Transverse colon (tissue), 4 donors: ENCODE measurements around the gene MAP1LC3A. TPM values are rescaled to one million over a fixed set of nuclear protein-coding genes. Genes with fewer than 3 reads are reported as not detected.

Experiments
- DNase-seq: peaks from one replicate; pipeline ENCODE4 v3.0.0-alpha.2; 2019
- H3K27ac ChIP-seq, 4 donors: fragments of 200-600 bp; sonication (generic); 2 replicates each; pipeline ENCODE4 v1.5.1; 2016 to 2018; ENCODE audit warnings: inconsistent platforms in 4 of 4
- H3K27me3 ChIP-seq: fragments of 200-600 bp; sonication (generic); 2 replicates; pipeline ENCODE4 v1.5.1; 2017; ENCODE audit warnings: inconsistent platforms
- H3K36me3 ChIP-seq, 4 donors: fragments of 200-600 bp; sonication (generic); 2 replicates each; pipeline ENCODE4 v1.5.1; 2017 to 2019; ENCODE audit warnings: inconsistent platforms in 4 of 4
- H3K4me1 ChIP-seq, 4 donors: fragments of 200-600 bp; sonication (generic); 2 replicates each; pipeline ENCODE4 v1.5.1; 2017 to 2020; ENCODE audit warnings: inconsistent platforms in 4 of 4
- H3K4me3 ChIP-seq, 4 donors: fragments of 200-600 bp; sonication (generic); 1 replicate in 1 of 4; 2 replicates in 3 of 4; pipeline versions ENCODE4 v1.5.1 to v1.6.1; 2017 to 2019; ENCODE audit warnings: inconsistent platforms in 4 of 4
- H3K9me3 ChIP-seq, 2 donors: fragments of 200-600 bp; sonication (generic); 2 replicates each; pipeline ENCODE4 v1.5.1; 2017 to 2019; ENCODE audit warnings: inconsistent platforms in 2 of 2
- EP300 ChIP-seq: sonication (generic); formaldehyde crosslinking; IDR thresholded peaks from one replicate; pipeline ENCODE4 v1.6.1; 2017; ENCODE audit warnings: antibody characterized with exemption, low read depth
- POLR2A ChIP-seq: fragments of 450-650 bp; IDR thresholded peaks from one replicate; pipeline ENCODE4 v1.6.1; 2016; ENCODE audit warnings: antibody characterized with exemption, mild to moderate bottlenecking, moderate library complexity
- POLR2AphosphoS5 ChIP-seq, 3 donors: sonication (generic); formaldehyde crosslinking; IDR thresholded peaks; one replicate each; pipeline ENCODE4 v1.6.1; 2016; ENCODE audit warnings: antibody characterized with exemption in 3 of 3
- WGBS, 2 donors: methylation state at CpG; one replicate each; pipeline ENCODE4 v1.1.5; 2018; ENCODE audit warnings: low coverage in 1 of 2; 5-methylcytosine and 5-hydroxymethylcytosine counted together
- in situ Hi-C, 4 donors: fragments of 200-750 bp; cut with MboI; loops; one replicate each; pipeline versions ENCODE4 v1.15.0 to v1.15.1; 2017; ENCODE audit warnings: low sequenced_read_pairs in 3 of 4, low pct_ligation_motif_present in 1 of 4, low pct_unique_long_range_greater_than_20kb in 1 of 4
- intact Hi-C: fragments of 100-400 bp; cut with DNase I; formaldehyde crosslinking; loops from one replicate; pipeline ENCODE4 v1.15.1; 2023; ENCODE audit warnings: low total_unique reads
- total RNA-seq, 4 donors: library from RNA; depleted of rRNA; stranded (reverse); fragments of >200 nt; gene quantifications; one replicate each; pipeline ENCODE4 v1.1.0, GENCODE V29; 2016
- TF ChIP-seq, protein P1 (sequence below), 5 experiments: fragments of 200-600 bp in 3 of 5; fragments of 450-650 bp in 2 of 5; sonication (generic) in 3 of 5; IDR thresholded peaks; 1 replicate in 2 of 5; 2 replicates in 3 of 5; pipeline ENCODE4 v1.5.1; 2016 to 2017; ENCODE audit warnings: antibody characterized with exemption in 5 of 5, inconsistent platforms in 3 of 5, mild to moderate bottlenecking in 2 of 5, moderate library complexity in 1 of 5

MAP1LC3A gene
- total RNA-seq, 4 donors from 2014 or later, result 41.8 to 166 (median 98.3) TPM

DNA sequence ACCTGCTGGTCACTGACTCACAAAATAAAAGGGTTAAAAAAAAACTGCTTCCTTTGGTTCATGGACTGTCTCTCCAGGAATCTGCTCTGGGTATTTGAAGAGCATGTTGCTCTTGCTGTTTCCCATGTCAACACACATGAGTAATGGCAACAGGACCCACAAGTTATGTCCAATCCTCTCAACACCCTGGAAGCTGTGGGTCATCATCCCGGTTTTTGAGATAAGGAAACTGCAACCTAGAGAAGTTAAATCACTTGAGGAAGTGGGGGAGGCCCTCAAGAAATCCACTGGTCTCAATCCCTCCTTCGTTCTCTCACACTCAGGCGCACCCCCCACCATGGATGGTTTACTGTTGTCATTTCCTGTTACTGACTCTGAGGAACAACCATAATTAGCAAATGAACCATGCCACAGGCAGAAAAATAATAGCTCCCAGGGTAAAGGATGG lies 12.4 kb downstream of the MAP1LC3A start:
- H3K36me3 ChIP-seq, result no peaks in the 10 kb centered on the region
- intact Hi-C loops (no loop called here), in situ Hi-C loops (loop anchor here in 2 of 4 donors (25.0 kb wide), 1 partner anchor 141 kb away; the partner anchor contains the start of gene TP53INP2 (in 2 of the 2))
- WGBS, 2 donors, result 50 to 66% methylated on average over 2 to 3 of the region's 3 CpGs
- H3K4me3 ChIP-seq, result no peak overlapping the region
- H3K27ac ChIP-seq, result no peak overlapping the region
- no peaks in the 10 kb centered on the region for H3K27me3 ChIP-seq
- TF ChIP-seq, protein P1, sequence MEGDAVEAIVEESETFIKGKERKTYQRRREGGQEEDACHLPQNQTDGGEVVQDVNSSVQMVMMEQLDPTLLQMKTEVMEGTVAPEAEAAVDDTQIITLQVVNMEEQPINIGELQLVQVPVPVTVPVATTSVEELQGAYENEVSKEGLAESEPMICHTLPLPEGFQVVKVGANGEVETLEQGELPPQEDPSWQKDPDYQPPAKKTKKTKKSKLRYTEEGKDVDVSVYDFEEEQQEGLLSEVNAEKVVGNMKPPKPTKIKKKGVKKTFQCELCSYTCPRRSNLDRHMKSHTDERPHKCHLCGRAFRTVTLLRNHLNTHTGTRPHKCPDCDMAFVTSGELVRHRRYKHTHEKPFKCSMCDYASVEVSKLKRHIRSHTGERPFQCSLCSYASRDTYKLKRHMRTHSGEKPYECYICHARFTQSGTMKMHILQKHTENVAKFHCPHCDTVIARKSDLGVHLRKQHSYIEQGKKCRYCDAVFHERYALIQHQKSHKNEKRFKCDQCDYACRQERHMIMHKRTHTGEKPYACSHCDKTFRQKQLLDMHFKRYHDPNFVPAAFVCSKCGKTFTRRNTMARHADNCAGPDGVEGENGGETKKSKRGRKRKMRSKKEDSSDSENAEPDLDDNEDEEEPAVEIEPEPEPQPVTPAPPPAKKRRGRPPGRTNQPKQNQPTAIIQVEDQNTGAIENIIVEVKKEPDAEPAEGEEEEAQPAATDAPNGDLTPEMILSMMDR (IDR thresholded peaks at IDR 0.05), result no peak
- TF ChIP-seq POLR2AphosphoS5 (IDR thresholded peaks at IDR 0.05) (no peak), EP300 (no peak), POLR2A (no peak)
- H3K4me1 ChIP-seq, result no peaks in the 10 kb centered on the region
- H3K9me3 ChIP-seq, result no peaks in the 10 kb centered on the region
- DNase-seq, result no peak

DNA sequence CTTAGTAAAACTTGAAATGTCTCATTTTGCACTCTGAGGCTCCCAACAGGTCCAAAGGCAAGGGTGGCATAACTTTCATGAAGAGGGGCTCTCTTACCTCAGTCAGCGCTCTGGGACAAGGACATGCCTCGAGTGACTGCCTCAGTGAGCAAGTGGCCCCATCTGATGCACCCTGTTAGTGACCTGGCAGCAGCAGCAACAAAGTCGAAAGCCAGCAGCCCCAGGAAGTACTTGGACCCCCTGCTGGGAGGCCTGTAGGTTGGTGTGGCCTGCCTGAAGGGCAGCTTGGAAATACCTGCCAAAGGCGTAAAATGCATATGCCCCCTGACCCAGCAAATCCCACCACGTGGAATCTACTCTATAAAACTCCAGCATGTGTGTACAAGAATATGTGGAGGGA lies 13.2 kb downstream of the MAP1LC3A start:
- H3K27ac ChIP-seq, result no peak overlapping the region
- in situ Hi-C loops (loop anchor here in 2 of 4 donors (25.0 kb wide), 1 partner anchor 141 kb away; the partner anchor contains the start of gene TP53INP2 (in 2 of the 2)), intact Hi-C loops (no loop called here)
- no peaks in the 10 kb centered on the region for H3K9me3 ChIP-seq
- H3K4me3 ChIP-seq, result no peak overlapping the region
- WGBS, 2 donors, result 90% methylated on average over 5 of the region's 5 CpGs; no CpG with 5 or more reads in 1 of the 2 donors
- DNase-seq, result no peak
- H3K4me1 ChIP-seq, result no peaks in the 10 kb centered on the region
- TF ChIP-seq, protein P1 (IDR thresholded peaks at IDR 0.05), result no peak
- TF ChIP-seq POLR2AphosphoS5 (IDR thresholded peaks at IDR 0.05) (no peak), POLR2A (no peak), EP300 (no peak)
- H3K27me3 ChIP-seq, result no peaks in the 10 kb centered on the region
- no peaks in the 10 kb centered on the region for H3K36me3 ChIP-seq

DNA sequence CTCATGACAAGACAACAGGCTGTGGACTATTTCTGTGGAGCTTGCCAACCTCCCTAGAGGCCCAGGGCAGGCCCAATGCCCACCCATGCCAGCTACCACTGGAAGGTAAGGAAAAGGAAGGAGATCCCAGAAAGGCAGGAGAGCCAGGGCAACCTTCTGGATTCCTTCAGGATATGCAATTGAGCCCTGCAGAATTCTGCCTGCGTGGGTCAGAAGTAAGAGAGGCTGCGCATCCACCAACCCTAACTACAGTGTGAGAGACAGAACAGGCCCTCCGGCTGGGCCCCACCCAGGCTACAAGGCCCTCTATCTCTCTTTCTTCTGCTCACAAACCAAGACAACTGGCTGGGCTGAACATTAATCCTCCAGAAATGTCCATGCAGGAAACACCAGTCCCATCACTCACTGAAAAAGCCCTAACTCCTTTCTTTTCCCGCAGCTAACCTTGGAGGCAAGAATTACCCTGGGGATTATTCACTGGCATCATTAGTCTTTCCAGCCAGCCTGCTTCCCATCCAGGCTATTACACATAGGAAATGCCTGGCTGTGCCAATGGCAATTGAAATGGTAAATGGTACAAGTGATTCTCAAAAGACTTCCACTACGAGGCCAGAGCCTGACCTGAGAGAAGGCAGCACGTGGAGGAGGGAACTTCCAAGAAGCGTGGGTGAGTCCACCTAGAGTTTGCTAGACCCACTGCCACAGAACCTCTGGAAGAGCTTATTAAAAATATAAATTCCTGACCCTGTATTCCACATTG lies 15.2 kb downstream of the MAP1LC3A start:
- H3K4me3 ChIP-seq, result no peak overlapping the region
- in situ Hi-C loops (loop anchor here in 2 of 4 donors (25.0 kb wide), 1 partner anchor 139 kb away; the partner anchor contains the start of gene TP53INP2 (in 2 of the 2)), intact Hi-C loops (no loop called here)
- TF ChIP-seq POLR2A (no peak), POLR2AphosphoS5 (IDR thresholded peaks at IDR 0.05) (no peak), EP300 (no peak)
- TF ChIP-seq, protein P1 (IDR thresholded peaks at IDR 0.05), result no peak
- H3K9me3 ChIP-seq, result no peaks in the 10 kb centered on the region
- DNase-seq, result no peak
- H3K27ac ChIP-seq, result no peak overlapping the region
- 97 to 98% methylated on average over 4 to 7 of the region's 7 CpGs for WGBS, 2 donors
- peaks cover 2 to 9% (median 4%) of the 10 kb centered on the region in 4 donors for H3K4me1 ChIP-seq
- H3K27me3 ChIP-seq, result no peaks in the 10 kb centered on the region
- H3K36me3 ChIP-seq, result no peaks in the 10 kb centered on the region

DNA sequence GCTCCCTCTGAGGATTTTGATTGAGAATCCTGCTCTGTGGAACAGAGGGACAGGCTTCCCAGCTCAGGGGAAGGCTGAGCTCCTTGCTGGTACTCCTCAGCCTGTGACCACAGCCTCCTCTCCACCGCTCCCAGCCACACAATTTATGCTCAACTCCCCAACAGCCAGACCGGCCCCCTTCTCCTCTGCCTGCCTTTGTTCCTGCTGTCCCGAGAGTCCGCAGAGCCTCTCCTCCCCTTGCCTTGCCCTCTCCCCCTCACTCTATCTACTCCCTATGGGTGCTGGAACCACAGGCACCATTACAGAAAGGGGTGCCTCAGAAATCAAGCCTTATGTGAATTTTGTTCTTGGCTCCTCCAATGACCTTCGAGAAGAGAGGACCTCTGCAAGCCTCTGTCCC lies 15.9 kb downstream of the MAP1LC3A start:
- H3K27ac ChIP-seq, result no peak overlapping the region
- no peaks in the 10 kb centered on the region for H3K9me3 ChIP-seq
- no peaks in the 10 kb centered on the region for H3K27me3 ChIP-seq
- in situ Hi-C loops, result loop anchor here in 2 of 4 donors (25.0 kb wide), 1 partner anchor 138 kb away; the partner anchor contains the start of gene TP53INP2 (in 2 of the 2)
- H3K36me3 ChIP-seq, result no peaks in the 10 kb centered on the region
- TF ChIP-seq POLR2A, result no peak
- no peak for TF ChIP-seq POLR2AphosphoS5 (IDR thresholded peaks at IDR 0.05)
- no peak for TF ChIP-seq EP300
- TF ChIP-seq, protein P1 (IDR thresholded peaks at IDR 0.05), result no peak
- 98 to 100% methylated on average over 4 to 5 of the region's 5 CpGs for WGBS, 2 donors
- no peak overlapping the region for H3K4me3 ChIP-seq
- H3K4me1 ChIP-seq, result peaks cover 6 to 16% (median 8%) of the 10 kb centered on the region in 4 donors
- intact Hi-C loops, result no loop called here
- DNase-seq, result no peak
